Heart left ventricle (tissue), 16 donors: ENCODE measurements around the gene NPFFR1. TPM values are rescaled to one million over a fixed set of nuclear protein-coding genes. Genes with fewer than 3 reads are reported as not detected.
A peak's percentile ranks its signal among the peaks of the same experiment; 100 is the strongest.

Source experiments
- ATAC-seq, 4 donors: fragments of 200-7000 bp; cut with Tn5 transposase; one replicate each; pipeline ENCODE4 v1.9.1; 2020 to 2022; ENCODE audit warnings: moderate library complexity in 4 of 4, mild to moderate bottlenecking in 3 of 4, moderate number of reproducible peaks in 1 of 4
- DNase-seq, 5 donors: peaks; one replicate each; pipeline ENCODE4 v3.0.0-alpha.2; 2020
- H3K27ac ChIP-seq, 12 donors: fragments of 200-600 bp; sonication (generic) in 4 of 12; one replicate each; pipeline versions ENCODE4 v1.5.0 to v1.8.0; 2016 to 2022; ENCODE audit warnings: mild to moderate bottlenecking in 2 of 12
- H3K27me3 ChIP-seq, 9 donors: fragments of 200-600 bp; sonication (generic) in 2 of 9; one replicate each; pipeline versions ENCODE4 v1.5.1 to v1.8.0; 2016 to 2022; ENCODE audit warnings: mild to moderate bottlenecking in 3 of 9
- H3K36me3 ChIP-seq, 9 donors: fragments of 200-600 bp; sonication (generic) in 2 of 9; one replicate each; pipeline versions ENCODE4 v1.5.0 to v1.8.0; 2018 to 2022; ENCODE audit warnings: mild to moderate bottlenecking in 2 of 9
- H3K4me1 ChIP-seq, 12 donors: fragments of 200-600 bp; sonication (generic) in 4 of 12; one replicate each; pipeline versions ENCODE4 v1.5.0 to v1.8.0; 2016 to 2022; ENCODE audit warnings: mild to moderate bottlenecking in 3 of 12
- H3K4me3 ChIP-seq, 12 donors: fragments of 200-600 bp; sonication (generic) in 4 of 12; one replicate each; pipeline versions ENCODE4 v1.5.0 to v1.8.0; 2017 to 2022; ENCODE audit warnings: mild to moderate bottlenecking in 9 of 12, moderate library complexity in 4 of 12
- H3K9me3 ChIP-seq, 12 donors: fragments of 200-600 bp; sonication (generic) in 4 of 12; one replicate each; pipeline versions ENCODE4 v1.5.0 to v1.8.0; 2016 to 2022; ENCODE audit warnings: mild to moderate bottlenecking in 1 of 12
- POLR2A ChIP-seq, 2 donors: fragments of 450-650 bp; IDR thresholded peaks; one replicate each; pipeline ENCODE4 v1.6.1; 2017; ENCODE audit warnings: antibody characterized with exemption in 2 of 2, mild to moderate bottlenecking in 2 of 2, moderate library complexity in 2 of 2
- WGBS, 4 donors: extraction: QIAGEN DNeasy Blood & Tissue Kit in 2 of 4; methylation state at CpG; one replicate each; pipeline versions ENCODE4 v1.1.5 to v1.1.7; 2013 to 2018; 5-methylcytosine and 5-hydroxymethylcytosine counted together
- intact Hi-C, 10 donors: fragments of 100-400 bp; cut with DNase I; formaldehyde crosslinking; loops; one replicate each; pipeline versions ENCODE4 v1.11.1 to v1.14.2; 2022
- polyA plus RNA-seq, 2 donors: library from polyadenylated mRNA; stranded (reverse); fragments of 200-250 nt; gene quantifications; one replicate each; pipeline ENCODE4 v1.2.3, GENCODE V29; 2013
- total RNA-seq, 9 donors: library from RNA; depleted of rRNA in 2 of 9; stranded (reverse); fragments of >200 nt in 2 of 9; fragmentation: NEBNext Ultra II Directional in 3 of 9; extraction: Animal tissue kit (Norgen Biotek cat#: 25700) in 3 of 9; gene quantifications; one replicate each; pipeline versions ENCODE4 v1.1.0 to v1.2.4, GENCODE V29; 2016 to 2023
- TF ChIP-seq, protein P1 (sequence below), 12 donors: fragments of 200-600 bp; sonication (generic) in 4 of 12; IDR thresholded peaks; one replicate each; pipeline versions ENCODE4 v1.5.0 to v1.8.0; 2018 to 2022; ENCODE audit warnings: antibody characterized with exemption in 12 of 12, mild to moderate bottlenecking in 5 of 12
- donor health status: ischemic (EF 13 %, LVEDD 7.1; RV severe dilation, severe dysfunction).
- donor health status: healthy with polysubstance abuse.
- donor health status: DM: no; HTN: yes; CAD: no.
- donor health status: DM: no; HTN: no; CAD: no.
- donor health status: ischemic (EF 25% LVEDD 6.9; RV normal size, moderate dysfunction).
- donor health status: ischemic (EF 25% LVEDD 5.7; RV mildly dilated, moderate dysfunction).
- donor health status: healthy.
- donor health status: DM: yes; HTN: yes; CAD: no.
- donor health status: ischemic (EF 35%, LVEDD 5.7; RV mildly dilated, moderate dysfunction).
- donor health status: nonischemic (EF 11% LVEDD 7.7; RV severe dilation, severe dysfunction).
- donor health status: DM: yes; HTN: yes; CAD: no.
- donor health status: PGD.
- donor health status: ischemic (EF 29% LVEDD 5.4; RV normal size, mild dysfunction).
- donor health status: nonischemic (EF 23%, LVEDD 6.1; RV moderate dilation, normal function).

NPFFR1 gene
- total and polyA plus RNA-seq, 11 donors, result 0.52 TPM; not detected in 10

- H3K4me1 ChIP-seq, result peaks cover 7 to 31% (median 18%) of the 10 kb centered on the region in 12 donors
- peak overlapping the region in 11 of 12 donors; percentile 77 to 89 (median 85) for H3K27ac ChIP-seq
- no peak overlapping the region for H3K4me3 ChIP-seq
- intact Hi-C loops, result loop anchor here in 1 of 10 donors (2.0 to 5.0 kb wide), 2 partner anchors 35 to 64 kb away; partner anchors contain the start of gene PPA1
- 59 to 70% (median 63%) methylated on average over 5 of the region's 5 CpGs for WGBS, 4 donors
- no peaks in the 10 kb centered on the region for H3K27me3 ChIP-seq
- TF ChIP-seq, protein P1, sequence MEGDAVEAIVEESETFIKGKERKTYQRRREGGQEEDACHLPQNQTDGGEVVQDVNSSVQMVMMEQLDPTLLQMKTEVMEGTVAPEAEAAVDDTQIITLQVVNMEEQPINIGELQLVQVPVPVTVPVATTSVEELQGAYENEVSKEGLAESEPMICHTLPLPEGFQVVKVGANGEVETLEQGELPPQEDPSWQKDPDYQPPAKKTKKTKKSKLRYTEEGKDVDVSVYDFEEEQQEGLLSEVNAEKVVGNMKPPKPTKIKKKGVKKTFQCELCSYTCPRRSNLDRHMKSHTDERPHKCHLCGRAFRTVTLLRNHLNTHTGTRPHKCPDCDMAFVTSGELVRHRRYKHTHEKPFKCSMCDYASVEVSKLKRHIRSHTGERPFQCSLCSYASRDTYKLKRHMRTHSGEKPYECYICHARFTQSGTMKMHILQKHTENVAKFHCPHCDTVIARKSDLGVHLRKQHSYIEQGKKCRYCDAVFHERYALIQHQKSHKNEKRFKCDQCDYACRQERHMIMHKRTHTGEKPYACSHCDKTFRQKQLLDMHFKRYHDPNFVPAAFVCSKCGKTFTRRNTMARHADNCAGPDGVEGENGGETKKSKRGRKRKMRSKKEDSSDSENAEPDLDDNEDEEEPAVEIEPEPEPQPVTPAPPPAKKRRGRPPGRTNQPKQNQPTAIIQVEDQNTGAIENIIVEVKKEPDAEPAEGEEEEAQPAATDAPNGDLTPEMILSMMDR (IDR thresholded peaks at IDR 0.05), result no peak
- no peak for TF ChIP-seq POLR2A (IDR thresholded peaks at IDR 0.05)
- DNase-seq, result no peak
- H3K9me3 ChIP-seq, result no peaks in the 10 kb centered on the region
- peaks cover 0 to 4% (median 0%) of the 10 kb centered on the region in 9 donors for H3K36me3 ChIP-seq
- ATAC-seq, result no peak
Observed at GRCh38 chr10:70297224-70297623, 13.4 kb upstream of the NPFFR1 start.

- peak; percentile 88 to 95 (median 92) for DNase-seq
- intact Hi-C loops, result loop anchor here in 1 of 10 donors (2.0 to 5.0 kb wide), 2 partner anchors 36 to 64 kb away; partner anchors contain the start of gene PPA1
Observed at GRCh38 chr10:70296406-70296899, 12.6 kb upstream of the NPFFR1 start.

GRCh38 chr10:70295926-70296325, 12.1 kb upstream of the NPFFR1 start:
- H3K4me1 ChIP-seq, result peaks cover 7 to 24% (median 18%) of the 10 kb centered on the region in 12 donors
- H3K4me3 ChIP-seq, result no peak overlapping the region
- intact Hi-C loops, result loop anchor here in 1 of 10 donors (2.0 to 5.0 kb wide), 2 partner anchors 36 to 63 kb away; partner anchors contain the start of gene PPA1
- DNase-seq (no peak), ATAC-seq (no peak)
- TF ChIP-seq, protein P1 (IDR thresholded peaks at IDR 0.05), result no peak
- no peak for TF ChIP-seq POLR2A (IDR thresholded peaks at IDR 0.05)
- H3K36me3 ChIP-seq, result no peaks in the 10 kb centered on the region
- H3K27ac ChIP-seq, result peak overlapping the region; percentile 58 to 89 (median 84)
- no peaks in the 10 kb centered on the region for H3K27me3 ChIP-seq
- H3K9me3 ChIP-seq, result no peaks in the 10 kb centered on the region
- 90 to 96% (median 95%) methylated on average over 7 of the region's 7 CpGs for WGBS, 4 donors

More at GRCh38 chr10:70296406-70296899, 12.6 kb upstream of the NPFFR1 start:
- no peaks in the 10 kb centered on the region for H3K9me3 ChIP-seq
- H3K27ac ChIP-seq, result peak overlapping the region; percentile 58 to 89 (median 84)
- H3K4me1 ChIP-seq, result peaks cover 7 to 24% (median 18%) of the 10 kb centered on the region in 12 donors
- H3K4me3 ChIP-seq, result no peak overlapping the region
- ATAC-seq, result peak; percentile 97 to 100 (median 99)
- WGBS, 4 donors, result 19 to 27% (median 22%) methylated on average over 12 of the region's 12 CpGs
- H3K36me3 ChIP-seq, result peaks cover 0 to 4% (median 0%) of the 10 kb centered on the region in 9 donors
- no peaks in the 10 kb centered on the region for H3K27me3 ChIP-seq
- no peak for TF ChIP-seq POLR2A (IDR thresholded peaks at IDR 0.05)
- TF ChIP-seq, protein P1 (IDR thresholded peaks at IDR 0.05), result peak in 1 of 12 donors; percentile 7

- H3K27ac ChIP-seq, result no peak overlapping the region
- H3K9me3 ChIP-seq, result no peaks in the 10 kb centered on the region
- 81 to 100% (median 89%) methylated on average over 1 to 3 of the region's 3 CpGs for WGBS, 4 donors
- no peak overlapping the region for H3K4me3 ChIP-seq
- intact Hi-C loops, result loop anchor here in 1 of 10 donors (5.0 kb wide), 1 partner anchor 37 kb away; no protein-coding TSS in a partner anchor
- no peak for ATAC-seq
- no peaks in the 10 kb centered on the region for H3K36me3 ChIP-seq
- no peaks in the 10 kb centered on the region for H3K27me3 ChIP-seq
- no peak for TF ChIP-seq POLR2A (IDR thresholded peaks at IDR 0.05)
- TF ChIP-seq, protein P1 (IDR thresholded peaks at IDR 0.05), result no peak
- peaks cover 7 to 24% (median 18%) of the 10 kb centered on the region in 12 donors for H3K4me1 ChIP-seq
- DNase-seq, result no peak
Observed at GRCh38 chr10:70295321-70295720, 11.5 kb upstream of the NPFFR1 start.
